GM12892 (cell line): ENCODE results near the gene ZC2HC1B. TPM values are rescaled to one million over a fixed set of nuclear protein-coding genes. Genes with fewer than 3 reads are reported as not detected.
A peak's percentile ranks its signal among the peaks of the same experiment; 100 is the strongest.

Experiments
- DNase-seq: peaks from one replicate; pipeline ENCODE4 v3.0.0; 2011; ENCODE audit not compliant: insufficient read length
- FAIRE-seq: peaks from 2 replicates; lab custom pipeline; 2011; peaks lifted over from hg19 to GRCh38; lab: Jason Lieb, UNC
- POLR2A ChIP-seq: IDR thresholded peaks from 2 replicates; pipeline ENCODE4 v1.6.1; 2011; ENCODE audit warnings: low read depth, low read length, control low read depth
- POLR2AphosphoS5 ChIP-seq: IDR thresholded peaks from 2 replicates; pipeline ENCODE4 v1.6.1; 2011; ENCODE audit warnings: low read depth, low read length, control low read depth
- TAF1 ChIP-seq: IDR thresholded peaks from 2 replicates; pipeline ENCODE4 v1.6.1; 2011; ENCODE audit warnings: low read depth, mild to moderate bottlenecking, control low read depth, low read length, borderline replicate concordance
- polyA plus RNA-seq: library from polyadenylated mRNA; unstranded; fragments of >200 nt; gene quantifications from one replicate; pipeline ENCODE4 v1.2.1, GENCODE V29; 2012; ENCODE audit warnings: missing spikeins, inconsistent platforms; ENCODE audit not compliant: missing spikeins

The ZC2HC1B gene
- polyA plus RNA-seq, result not detected

- FAIRE-seq (no peak), DNase-seq (no peak)
- no peak for TF ChIP-seq TAF1
- TF ChIP-seq POLR2A, result no peak
- TF ChIP-seq POLR2AphosphoS5, result no peak
These were observed at the start of gene ZC2HC1B for GRCh38 chr6:143864234-143864633. TSS of gene ZC2HC1B (plus strand) at chr6:143864474. CDS start at chr6:143864540, 66 bp downstream.

- TF ChIP-seq POLR2AphosphoS5, result no peak
- TF ChIP-seq TAF1, result no peak
- TF ChIP-seq POLR2A, result no peak
- DNase-seq, result no peak
- FAIRE-seq, result no peak
These were observed 46.7 kb upstream of the ZC2HC1B start for GRCh38 chr6:143817621-143818020.

GRCh38 chr6:143821359-143821758 lies 42.9 kb upstream of the ZC2HC1B start:
- no peak for TF ChIP-seq TAF1
- no peak for TF ChIP-seq POLR2A
- TF ChIP-seq POLR2AphosphoS5, result no peak
- DNase-seq (no peak), FAIRE-seq (no peak)

GRCh38 chr6:143822584-143823024 lies 41.7 kb upstream of the ZC2HC1B start:
- DNase-seq (no peak), FAIRE-seq (no peak)
- TF ChIP-seq POLR2A, result no peak
- TF ChIP-seq POLR2AphosphoS5, result no peak
- TF ChIP-seq TAF1, result no peak

- TF ChIP-seq POLR2A, result no peak
- no peak for TF ChIP-seq POLR2AphosphoS5
- no peak for TF ChIP-seq TAF1
- DNase-seq, result no peak
- FAIRE-seq, result no peak
These were observed 40.7 kb upstream of the ZC2HC1B start for GRCh38 chr6:143823548-143823947.

- DNase-seq (no peak), FAIRE-seq (no peak)
- TF ChIP-seq POLR2A (no peak), TAF1 (no peak), POLR2AphosphoS5 (no peak)
These were observed 35.7 kb upstream of the ZC2HC1B start for GRCh38 chr6:143828572-143828971.

- DNase-seq (no peak), FAIRE-seq (no peak)
- no peak for TF ChIP-seq POLR2A
- TF ChIP-seq POLR2AphosphoS5, result no peak
- TF ChIP-seq TAF1, result no peak
These were observed 28.1 kb upstream of the ZC2HC1B start for GRCh38 chr6:143836150-143836549.

GRCh38 chr6:143838395-143838794 lies 25.9 kb upstream of the ZC2HC1B start:
- no peak for TF ChIP-seq POLR2A
- no peak for TF ChIP-seq POLR2AphosphoS5
- no peak for TF ChIP-seq TAF1
- FAIRE-seq (no peak), DNase-seq (no peak)

GRCh38 chr6:143839196-143839595 lies 25.1 kb upstream of the ZC2HC1B start:
- no peak for TF ChIP-seq POLR2AphosphoS5
- TF ChIP-seq TAF1, result no peak
- no peak for TF ChIP-seq POLR2A
- DNase-seq, result no peak
- no peak for FAIRE-seq

GRCh38 chr6:143840595-143841265 lies 23.5 kb upstream of the ZC2HC1B start:
- DNase-seq, result no peak
- FAIRE-seq, result no peak
- TF ChIP-seq TAF1 (no peak), POLR2A (no peak), POLR2AphosphoS5 (no peak)

GRCh38 chr6:143842461-143842901 lies 21.8 kb upstream of the ZC2HC1B start:
- no peak for TF ChIP-seq POLR2A
- TF ChIP-seq TAF1, result no peak
- TF ChIP-seq POLR2AphosphoS5, result no peak
- FAIRE-seq (peak; percentile 51), DNase-seq (no peak)
